IMR-90 (cell line): ENCODE measurements around the gene TALDO1. TPM values are rescaled to one million over a fixed set of nuclear protein-coding genes. Genes with fewer than 3 reads are reported as not detected.
A peak's percentile ranks its signal among the peaks of the same experiment; 100 is the strongest.

Experiments
- ATAC-seq: fragments of 200-7000 bp; cut with Tn5 transposase; 2 replicates; pipeline ENCODE4 v1.9.1; 2020; ENCODE audit warnings: low read depth, mild to moderate bottlenecking, moderate library complexity
- BruUV-seq: library from RNA; stranded (reverse); fragments of 400-500 nt; replicated peaks from 2 replicates; lab custom pipeline; 2021; lab: Mats Ljungman, UMichigan
- CTCF ChIA-PET: fragments of 300-600 bp; formaldehyde crosslinking; extraction: SDS; loops from one replicate; lab custom pipeline; 2021; ENCODE audit warnings: antibody characterized with exemption; lab: Yijun Ruan, JAX
- POLR2A ChIA-PET: fragments of 300-600 bp; sonication (Branson Sonifier 250); formaldehyde crosslinking; loops from one replicate; lab custom pipeline; 2022; ENCODE audit warnings: antibody characterized with exemption; ENCODE audit not compliant: unreplicated experiment; lab: Charles Lee
- DNase-seq: peaks from one replicate; pipeline ENCODE4 v3.0.0; 2013
- H2AFZ ChIP-seq: replicated peaks from 2 replicates; pipeline ENCODE3; 2013; ENCODE audit warnings: low read length, mild to moderate bottlenecking; ENCODE audit not compliant: poor library complexity
- H2AK5ac ChIP-seq: 2 replicates; pipeline ENCODE4 v1.6.1; 2013; ENCODE audit warnings: low read depth, low read length, inconsistent platforms
- H2AK9ac ChIP-seq: replicated peaks from 2 replicates; pipeline ENCODE3; 2013; ENCODE audit warnings: mild to moderate bottlenecking, low read depth, low read length, moderate library complexity; ENCODE audit not compliant: poor library complexity
- H2BK120ac ChIP-seq: 2 replicates; pipeline ENCODE4 v1.6.1; 2013; ENCODE audit warnings: low read depth, low read length, inconsistent platforms
- H2BK15ac ChIP-seq: 3 replicates; pipeline ENCODE4 v1.6.1; 2013; ENCODE audit warnings: low read depth, low read length, inconsistent platforms
- H2BK20ac ChIP-seq: 2 replicates; pipeline ENCODE4 v1.6.1; 2013; ENCODE audit warnings: low read depth, mild to moderate bottlenecking, inconsistent platforms, low read length, moderate library complexity
- H2BK5ac ChIP-seq: 2 replicates; pipeline ENCODE4 v1.6.1; 2013; ENCODE audit warnings: mild to moderate bottlenecking, low read depth, low read length, inconsistent platforms; ENCODE audit not compliant: poor library complexity, severe bottlenecking
- H3K14ac ChIP-seq: replicated peaks from 2 replicates; pipeline ENCODE4 v1.6.1; 2013; ENCODE audit warnings: low read depth, low read length, inconsistent platforms
- H3K18ac ChIP-seq: 2 replicates; pipeline ENCODE4 v1.6.1; 2013; ENCODE audit warnings: low read depth, low read length, control low read depth
- H3K23ac ChIP-seq: 2 replicates; pipeline ENCODE4 v1.6.1; 2013; ENCODE audit warnings: low read depth, low read length, inconsistent platforms
- H3K27ac ChIP-seq: 2 replicates; pipeline ENCODE4 v1.5.1; 2013; ENCODE audit warnings: mild to moderate bottlenecking, control low read depth, low read length; ENCODE audit not compliant: insufficient read depth
- H3K27me3 ChIP-seq: 2 replicates; pipeline ENCODE4 v1.6.1; 2013; ENCODE audit warnings: low read length; ENCODE audit not compliant: control insufficient read depth, insufficient read depth
- H3K36me3 ChIP-seq: 2 replicates; pipeline ENCODE4 v1.6.1; 2013; ENCODE audit warnings: low read length, mixed read lengths; ENCODE audit not compliant: control insufficient read depth, insufficient read depth
- H3K4ac ChIP-seq: 2 replicates; pipeline ENCODE4 v1.6.1; 2013; ENCODE audit warnings: low read depth, low read length, inconsistent platforms
- H3K4me1 ChIP-seq: 2 replicates; pipeline ENCODE4 v1.6.1; 2013; ENCODE audit warnings: low read length, mixed read lengths; ENCODE audit not compliant: control insufficient read depth, insufficient read depth
- H3K4me2 ChIP-seq: 2 replicates; pipeline ENCODE4 v1.6.1; 2013; ENCODE audit warnings: low read depth, mild to moderate bottlenecking, control low read depth, low read length, moderate library complexity
- H3K4me3 ChIP-seq: 2 replicates; pipeline ENCODE4 v1.5.1; 2013; ENCODE audit warnings: low read depth, mild to moderate bottlenecking, control low read depth, low read length, moderate library complexity; ENCODE audit not compliant: insufficient read depth
- H3K56ac ChIP-seq: 2 replicates; pipeline ENCODE4 v1.6.1; 2013; ENCODE audit warnings: low read length, inconsistent platforms; ENCODE audit not compliant: insufficient read depth; ENCODE audit errors: extremely low read depth
- H3K79me1 ChIP-seq, 2 experiments: 2 replicates each; pipeline ENCODE4 v1.6.1; 2013; ENCODE audit warnings: low read length in 2 of 2, inconsistent platforms in 1 of 2, low read depth in 1 of 2
- H3K9ac ChIP-seq: 2 replicates; pipeline ENCODE4 v1.6.1; 2013; ENCODE audit warnings: low read depth, low read length, control low read depth
- H3K9me1 ChIP-seq: 2 replicates; pipeline ENCODE4 v1.6.1; 2013; ENCODE audit warnings: low read length, inconsistent platforms; ENCODE audit not compliant: insufficient read depth
- H3K9me3 ChIP-seq: 2 replicates; pipeline ENCODE4 v1.6.1; 2013; ENCODE audit warnings: low read length; ENCODE audit not compliant: control insufficient read depth, insufficient read depth
- H4K20me1 ChIP-seq: 2 replicates; pipeline ENCODE4 v1.6.1; 2013; ENCODE audit warnings: low read length, inconsistent platforms; ENCODE audit not compliant: insufficient read depth
- H4K5ac ChIP-seq: 2 replicates; pipeline ENCODE4 v1.6.1; 2013; ENCODE audit warnings: mild to moderate bottlenecking, low read depth, low read length, control low read depth
- H4K8ac ChIP-seq, 2 experiments: 2 replicates each; pipeline ENCODE4 v1.6.1; 2013; ENCODE audit warnings: low read depth in 2 of 2, low read length in 2 of 2, control low read depth in 1 of 2, inconsistent platforms in 1 of 2
- H4K91ac ChIP-seq: 2 replicates; pipeline ENCODE4 v1.6.1; 2013; ENCODE audit warnings: low read depth, low read length, inconsistent platforms; ENCODE audit not compliant: insufficient read depth
- BHLHE40 ChIP-seq: fragments of 150-350 bp; IDR thresholded peaks from 2 replicates; pipeline ENCODE4 v1.6.1; 2016; ENCODE audit warnings: mild to moderate bottlenecking, low read depth, low read length
- CEBPB ChIP-seq: IDR thresholded peaks from 2 replicates; pipeline ENCODE4 v1.6.1; 2012; ENCODE audit warnings: low read depth, low read length, improper control_type of control experiment
- CHD1 ChIP-seq: IDR thresholded peaks from 2 replicates; pipeline ENCODE4 v1.6.1; 2012; ENCODE audit warnings: low read depth, low read length, improper control_type of control experiment
- CTCF ChIP-seq: conservative IDR thresholded peaks from 2 replicates; pipeline ENCODE4 v1.5.1; 2012; ENCODE audit warnings: mild to moderate bottlenecking, low read depth, low read length, improper control_type of control experiment
- ELK1 ChIP-seq: fragments of 150-350 bp; IDR thresholded peaks from 2 replicates; pipeline ENCODE4 v1.6.1; 2016; ENCODE audit warnings: low read depth, mild to moderate bottlenecking, low read length, moderate library complexity, borderline replicate concordance
- FOS ChIP-seq: fragments of 150-350 bp; IDR thresholded peaks from 2 replicates; pipeline ENCODE4 v1.6.1; 2016; ENCODE audit warnings: low read depth, low read length
- MAFK ChIP-seq: IDR thresholded peaks from 2 replicates; pipeline ENCODE4 v1.6.1; 2012; ENCODE audit warnings: low read depth, low read length, improper control_type of control experiment
- MAZ ChIP-seq: IDR thresholded peaks from 2 replicates; pipeline ENCODE4 v1.6.1; 2012; ENCODE audit warnings: low read depth, mild to moderate bottlenecking, low read length, improper control_type of control experiment, moderate library complexity, borderline replicate concordance
- MXI1 ChIP-seq: IDR thresholded peaks from 2 replicates; pipeline ENCODE4 v1.6.1; 2012; ENCODE audit warnings: low read depth, mild to moderate bottlenecking, low read length, moderate library complexity, borderline replicate concordance
- NFE2L2 ChIP-seq: fragments of 150-350 bp; IDR thresholded peaks from 2 replicates; pipeline ENCODE4 v1.6.1; 2016; ENCODE audit warnings: low read depth, mild to moderate bottlenecking, low read length
- POLR2A ChIP-seq: IDR thresholded peaks from 2 replicates; pipeline ENCODE4 v1.6.1; 2012; ENCODE audit warnings: mild to moderate bottlenecking, low read depth, low read length
- RAD21 ChIP-seq: IDR thresholded peaks from 2 replicates; pipeline ENCODE4 v1.6.1; 2012; ENCODE audit warnings: low read length, improper control_type of control experiment
- RFX5 ChIP-seq: IDR thresholded peaks from 2 replicates; pipeline ENCODE4 v1.8.0; 2012; ENCODE audit warnings: low read depth, mild to moderate bottlenecking, low read length, moderate library complexity
- SMC3 ChIP-seq: fragments of 150-350 bp; IDR thresholded peaks from 2 replicates; pipeline ENCODE4 v1.6.1; 2016; ENCODE audit warnings: low read depth, mild to moderate bottlenecking, antibody characterized with exemption, low read length, moderate library complexity
- WGBS, 2 experiments: methylation state at CpG; one replicate each; pipeline versions ENCODE4 v1.1.5 to v1.1.7; 2013; ENCODE audit warnings: missing lambda C conversion rate in 2 of 2; ENCODE audit not compliant: insufficient read length in 1 of 2; ENCODE audit errors: extremely low coverage in 2 of 2; 5-methylcytosine and 5-hydroxymethylcytosine counted together
- dilution Hi-C: fragments of 300-500 bp; cut with HindIII; formaldehyde crosslinking; loops from one replicate; pipeline ENCODE4 v1.14.3; 2018; ENCODE audit warnings: low sequenced_read_pairs; ENCODE audit not compliant: unreplicated experiment
- in situ Hi-C: fragments of 300-500 bp; cut with MboI; formaldehyde crosslinking; loops from 3 replicates; pipeline ENCODE4 v1.14.3; 2019; ENCODE audit warnings: low sequenced_read_pairs, inconsistent platforms, mixed read lengths
- intact Hi-C: fragments of 100-400 bp; cut with micrococcal nuclease; formaldehyde crosslinking; loops from 2 replicates; pipeline ENCODE4 v1.10.0; 2022
- polyA plus RNA-seq, 3 experiments: library from polyadenylated mRNA; depleted of rRNA; stranded (reverse); fragments of >200 nt; gene quantifications; 2 replicates each; pipeline ENCODE4 v1.2.3, GENCODE V29; 2012; ENCODE audit warnings: low replicate concordance in 1 of 3
- total RNA-seq: library from RNA; depleted of rRNA; stranded (reverse); fragments of >200 nt; gene quantifications from 2 replicates; pipeline ENCODE4 v1.2.3, GENCODE V29; 2012
- TF ChIP-seq, protein P1 (sequence below): fragments of 150-350 bp; IDR thresholded peaks from 2 replicates; pipeline ENCODE4 v1.6.1; 2017; ENCODE audit warnings: mild to moderate bottlenecking, antibody characterized with exemption, low read length, low read depth

Gene TALDO1
- total and polyA plus RNA-seq, 2 of the 4 experiments (the other 2 are of a cell fraction): 147 to 210 TPM

GRCh38 chr11:762421-763072 lies 15.3 kb downstream of the TALDO1 start:
- Histone ChIP-seq H3K18ac (no peak overlapping the region), H2AFZ (no peak overlapping the region), H2AK9ac (peak overlapping the region; percentile 71), H4K5ac (no peak overlapping the region), H3K23ac (no peak overlapping the region), H2BK120ac (no peak overlapping the region), H3K9me3 (no peaks in the 10 kb centered on the region), H4K91ac (no peak overlapping the region), H3K4me1 (peaks cover 5% of the 10 kb centered on the region), H2BK20ac (no peak overlapping the region), H4K20me1 (peaks cover 43% of the 10 kb centered on the region), H3K4me3 (no peak overlapping the region), H3K27me3 (no peaks in the 10 kb centered on the region), H3K79me1 (peaks cover 6 to 45% of the 10 kb centered on the region in 2 experiments), H3K4ac (no peak overlapping the region), H3K9ac (no peak overlapping the region), H3K9me1 (peaks cover 3% of the 10 kb centered on the region; the same call in 1 of the 2 replicates), H4K8ac (no peak overlapping the region), H3K36me3 (peaks cover 69% of the 10 kb centered on the region), H3K4me2 (no peak overlapping the region), H2AK5ac (0 out of 2 replicates have a peak overlapping the region, but pooled peaks have one; percentile 11), H2BK15ac (no peak overlapping the region), H3K56ac (no peak overlapping the region), H2BK5ac (peak overlapping the region; percentile 51), H3K14ac (0 out of 2 replicates have a peak overlapping the region, but pooled peaks have one; percentile 11), H3K27ac (no peak overlapping the region)
- peak; percentile 74 for DNase-seq
- CTCF ChIA-PET: no interaction called here
- in situ Hi-C loops: no loop called here
- dilution Hi-C loops: no loop called here
- intact Hi-C loops: no loop called here
- peak; percentile 62 for ATAC-seq
- WGBS, 2 experiments: 62% methylated on average over 2 of the region's 10 CpGs; no CpG with 5 or more reads in 1 of the 2 experiments
- no TSS peak for BruUV-seq
- POLR2A ChIA-PET: interaction anchor here (0.6 kb wide), 1 partner anchor 34 kb away, joined by 4 read pairs; no protein-coding TSS in a partner anchor
- TF ChIP-seq SMC3: no peak
- TF ChIP-seq FOS: no peak
- TF ChIP-seq ELK1: no peak
- no peak for TF ChIP-seq CHD1
- TF ChIP-seq RAD21: no peak
- TF ChIP-seq NFE2L2: peak; percentile 40; the same call in 1 of the 2 replicates
- peak; percentile 83 for TF ChIP-seq CEBPB
- TF ChIP-seq MXI1: peak; percentile 9; the same call in 1 of the 2 replicates
- TF ChIP-seq BHLHE40: peak; percentile 10; the same call in 1 of the 2 replicates
- TF ChIP-seq MAZ: no peak
- no peak for TF ChIP-seq RFX5
- peak; percentile 25; the same call in 1 of the 2 replicates for TF ChIP-seq CTCF
- TF ChIP-seq POLR2A: no peak
- TF ChIP-seq MAFK: no peak
- TF ChIP-seq, protein P1, sequence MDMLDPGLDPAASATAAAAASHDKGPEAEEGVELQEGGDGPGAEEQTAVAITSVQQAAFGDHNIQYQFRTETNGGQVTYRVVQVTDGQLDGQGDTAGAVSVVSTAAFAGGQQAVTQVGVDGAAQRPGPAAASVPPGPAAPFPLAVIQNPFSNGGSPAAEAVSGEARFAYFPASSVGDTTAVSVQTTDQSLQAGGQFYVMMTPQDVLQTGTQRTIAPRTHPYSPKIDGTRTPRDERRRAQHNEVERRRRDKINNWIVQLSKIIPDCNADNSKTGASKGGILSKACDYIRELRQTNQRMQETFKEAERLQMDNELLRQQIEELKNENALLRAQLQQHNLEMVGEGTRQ: peak; percentile 16; the same call in 1 of the 2 replicates
